Endothelial cell of umbilical vein (primary cell): ENCODE data around the gene HADHB.
"Not testable (repeated sequence)": the region's sequence is repeated elsewhere in the genome, so short reads cannot be mapped to it uniquely, and the experiment has no call there.

ENCODE experiments used
- EZH2 ChIP-seq: IDR thresholded peaks from 2 replicates; pipeline ENCODE4 v1.6.1; 2012; ENCODE audit warnings: borderline replicate concordance, low read depth, mild to moderate bottlenecking, moderate library complexity, low read length, inconsistent platforms; ENCODE audit not compliant: severe bottlenecking
- FOS ChIP-seq: IDR thresholded peaks from 2 replicates; pipeline ENCODE4 v1.6.1; 2011; ENCODE audit warnings: mild to moderate bottlenecking, low read length, moderate library complexity, borderline replicate concordance; ENCODE audit not compliant: insufficient read depth
- POLR2A ChIP-seq: IDR thresholded peaks from 2 replicates; pipeline ENCODE4 v1.6.1; 2012; ENCODE audit warnings: low read depth, mild to moderate bottlenecking, control low read depth, low read length
- POLR2AphosphoS5 ChIP-seq: IDR thresholded peaks from 2 replicates; pipeline ENCODE4 v1.6.1; 2012; ENCODE audit warnings: low read depth, mild to moderate bottlenecking, control low read depth, low read length, moderate library complexity; ENCODE audit not compliant: insufficient read depth
- TF ChIP-seq, protein P1 (sequence below), 2 donors: IDR thresholded peaks; 1 replicate in 1 of 2; 2 replicates in 1 of 2; pipeline ENCODE4 v1.5.1; 2011; ENCODE audit warnings: low read length in 2 of 2, mild to moderate bottlenecking in 2 of 2, moderate library complexity in 2 of 2, control low read depth in 1 of 2, inconsistent platforms in 1 of 2, low read depth in 1 of 2; ENCODE audit not compliant: insufficient read depth in 1 of 2; ENCODE audit errors: extremely low read depth in 1 of 2

DNA sequence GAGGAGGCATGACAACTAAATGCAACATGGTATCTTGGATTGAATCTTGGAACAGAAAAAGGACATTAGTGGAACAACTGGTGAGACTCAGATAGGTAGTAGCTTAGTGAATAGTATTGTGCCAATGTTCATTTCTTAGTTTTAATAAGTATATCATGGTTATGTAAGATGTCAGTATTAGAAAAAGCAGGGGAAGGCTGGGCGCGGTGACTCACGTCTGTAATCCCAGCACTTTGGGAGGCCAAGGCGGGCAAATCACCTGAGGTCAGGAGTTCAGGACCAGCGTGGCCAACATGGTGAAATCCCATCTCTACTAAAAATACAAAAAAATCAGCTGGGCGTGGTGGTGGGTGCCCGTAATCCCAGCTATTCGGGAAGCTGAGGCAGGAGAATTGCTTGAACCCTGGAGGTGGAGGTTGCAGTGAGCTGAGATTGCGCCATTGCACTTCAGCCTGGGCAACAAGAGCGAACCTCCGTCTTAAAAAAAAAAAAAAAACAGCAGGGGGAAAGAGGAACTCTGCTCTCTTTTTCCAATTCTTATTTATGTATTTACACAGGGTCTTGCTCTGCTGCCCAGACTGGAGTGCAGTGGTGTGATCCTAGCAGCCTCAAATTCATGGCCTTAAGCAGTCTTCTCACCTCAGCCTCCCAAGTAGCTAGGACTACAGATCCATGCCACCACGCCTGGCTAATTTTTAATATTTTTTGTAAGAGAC lies 24.1 kb downstream of the HADHB start:
- TF ChIP-seq, protein P1, sequence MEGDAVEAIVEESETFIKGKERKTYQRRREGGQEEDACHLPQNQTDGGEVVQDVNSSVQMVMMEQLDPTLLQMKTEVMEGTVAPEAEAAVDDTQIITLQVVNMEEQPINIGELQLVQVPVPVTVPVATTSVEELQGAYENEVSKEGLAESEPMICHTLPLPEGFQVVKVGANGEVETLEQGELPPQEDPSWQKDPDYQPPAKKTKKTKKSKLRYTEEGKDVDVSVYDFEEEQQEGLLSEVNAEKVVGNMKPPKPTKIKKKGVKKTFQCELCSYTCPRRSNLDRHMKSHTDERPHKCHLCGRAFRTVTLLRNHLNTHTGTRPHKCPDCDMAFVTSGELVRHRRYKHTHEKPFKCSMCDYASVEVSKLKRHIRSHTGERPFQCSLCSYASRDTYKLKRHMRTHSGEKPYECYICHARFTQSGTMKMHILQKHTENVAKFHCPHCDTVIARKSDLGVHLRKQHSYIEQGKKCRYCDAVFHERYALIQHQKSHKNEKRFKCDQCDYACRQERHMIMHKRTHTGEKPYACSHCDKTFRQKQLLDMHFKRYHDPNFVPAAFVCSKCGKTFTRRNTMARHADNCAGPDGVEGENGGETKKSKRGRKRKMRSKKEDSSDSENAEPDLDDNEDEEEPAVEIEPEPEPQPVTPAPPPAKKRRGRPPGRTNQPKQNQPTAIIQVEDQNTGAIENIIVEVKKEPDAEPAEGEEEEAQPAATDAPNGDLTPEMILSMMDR (IDR thresholded peaks at IDR 0.05; ENCODE audit: extremely low read depth in 1 of 2, insufficient read depth in 1 of 2, low read depth in 1 of 2, low read length in 2 of 2), result not testable (repeated sequence)
- TF ChIP-seq EZH2, POLR2AphosphoS5, POLR2A, FOS: not testable (repeated sequence)
